GM18517 (cell line): Measurements from ENCODE around the gene ILF2.

Source experiments
- ATAC-seq: cut with Tn5 transposase; IDR thresholded peaks from one replicate; pipeline ENCODE4 v1.9.1; 2021; ENCODE audit warnings: mild to moderate bottlenecking, moderate library complexity; ENCODE audit not compliant: unreplicated experiment

ILF2 gene

GRCh38 chr1:153628638-153629342 is 42.0 kb downstream of the ILF2 start:
- no peak for ATAC-seq

- no peak for ATAC-seq
These were observed 42.8 kb downstream of the ILF2 start, which contains the start of gene S100A1 for GRCh38 chr1:153627715-153628626. TSS of gene S100A1 (plus strand) at chr1:153628434. CDS start at chr1:153630522, 2,088 bp downstream.

GRCh38 chr1:153626904-153627714 is 43.7 kb downstream of the ILF2 start, which contains the start of gene S100A13:
TSS of gene S100A13 (minus strand) at chr1:153627505. CDS start at chr1:153626472, 1,033 bp downstream.
- no peak for ATAC-seq

- no peak for ATAC-seq
These were observed 44.3 kb downstream of the ILF2 start for GRCh38 chr1:153626477-153626903.

GRCh38 chr1:153624965-153625611 is 45.7 kb downstream of the ILF2 start:
- no peak for ATAC-seq

- ATAC-seq = no peak
These were observed 47.7 kb downstream of the ILF2 start for GRCh38 chr1:153623101-153623500.

- no peak for ATAC-seq
These were observed 51.6 kb downstream of the ILF2 start for GRCh38 chr1:153619171-153619570.

- no peak for ATAC-seq
These were observed 53.1 kb downstream of the ILF2 start for GRCh38 chr1:153617663-153618062.

GRCh38 chr1:153616917-153617311 is 53.9 kb downstream of the ILF2 start:
- no peak for ATAC-seq

GRCh38 chr1:153616144-153616916 is 54.5 kb downstream of the ILF2 start, which contains the start of gene S100A14:
TSS of gene S100A14 (minus strand) at chr1:153616325. CDS start at chr1:153615858, 467 bp downstream.
- ATAC-seq = no peak

GRCh38 chr1:153615406-153615805 is 55.4 kb downstream of the ILF2 start:
- ATAC-seq = no peak

GRCh38 chr1:153614906-153615305 is 55.9 kb downstream of the ILF2 start:
- ATAC-seq = no peak

- no peak for ATAC-seq
These were observed 56.4 kb downstream of the ILF2 start for GRCh38 chr1:153614189-153614900.

- ATAC-seq = no peak
These were observed 57.4 kb downstream of the ILF2 start for GRCh38 chr1:153613406-153613805.

GRCh38 chr1:153612755-153613331 is 58.0 kb downstream of the ILF2 start, which contains the start of gene S100A16:
TSS of gene S100A16 (minus strand) at chr1:153613137. CDS start at chr1:153608151, 4,986 bp downstream.
- no peak for ATAC-seq

- ATAC-seq = no peak
These were observed 58.6 kb downstream of the ILF2 start for GRCh38 chr1:153612111-153612754.
